ENCODE measurements around the gene CCDC88C.

The CCDC88C gene

GRCh38 chr14:91342206-91342760, 75.3 kb downstream of the CCDC88C start:
- Histone ChIP-seq H3K4me2 (ENCODE audit: low read length) (no peak overlapping the region), H3K18ac (ENCODE audit: low read length) (no peak overlapping the region), H3K36me3 (ENCODE audit: control insufficient read depth, insufficient read depth, low read length) (peaks cover 3% of the 10 kb centered on the region), H3K4ac (ENCODE audit: low read depth, low read length) (no peak overlapping the region), H2BK5ac (ENCODE audit: low read length) (no peak overlapping the region), H3K79me2 (ENCODE audit: control insufficient read depth, insufficient read depth, low read length) (peaks cover 2% of the 10 kb centered on the region), H3K23ac (ENCODE audit: low read length) (no peak overlapping the region), H2BK15ac (replicated peaks; ENCODE audit: low read depth) (no peak overlapping the region), H3K9ac (ENCODE audit: low read length) (no peak overlapping the region), H4K8ac (ENCODE audit: low read depth, low read length) (no peak overlapping the region), H3K27me3 (ENCODE audit: insufficient read depth, low read length, poor library complexity) (no peaks in the 10 kb centered on the region), H3K4me1 (ENCODE audit: control insufficient read depth, low read depth, low read length) (no peaks in the 10 kb centered on the region), H4K5ac (ENCODE audit: low read length) (no peak overlapping the region), H3K27ac (ENCODE audit: low read depth, low read length) (no peak overlapping the region), H3K56ac (ENCODE audit: low read length) (no peak overlapping the region), H2BK120ac (ENCODE audit: low read depth, low read length) (no peak overlapping the region), H2AK5ac (ENCODE audit: low read length) (no peak overlapping the region), H3K4me3 (ENCODE audit: low read length) (no peak overlapping the region), H3K79me1 (ENCODE audit: low read length) (peaks cover 1% of the 10 kb centered on the region)
- DNase-seq = no peak
- WGBS (ENCODE audit: extremely low coverage, insufficient coverage, low lambda C conversion rate) = no CpG with 5 or more reads among the region's 12 CpGs

- no CpG with 5 or more reads among the region's 7 CpGs for WGBS (ENCODE audit: extremely low coverage, insufficient coverage, low lambda C conversion rate)
- H4K8ac ChIP-seq (ENCODE audit: low read depth, low read length) = no peak overlapping the region
- H3K4me1 ChIP-seq (ENCODE audit: control insufficient read depth, low read depth, low read length) = no peaks in the 10 kb centered on the region
- H3K23ac ChIP-seq (ENCODE audit: low read length) = no peak overlapping the region
- no peak overlapping the region for H3K4ac ChIP-seq (ENCODE audit: low read depth, low read length)
- H3K56ac ChIP-seq (ENCODE audit: low read length) = no peak overlapping the region
- H4K5ac ChIP-seq (ENCODE audit: low read length) = no peak overlapping the region
- no peak overlapping the region for H2AK5ac ChIP-seq (ENCODE audit: low read length)
- no peak overlapping the region for H3K18ac ChIP-seq (ENCODE audit: low read length)
- no peak overlapping the region for H3K4me2 ChIP-seq (ENCODE audit: low read length)
- H3K9ac ChIP-seq (ENCODE audit: low read length) = no peak overlapping the region
- DNase-seq = no peak
- no peak overlapping the region for H2BK120ac ChIP-seq (ENCODE audit: low read depth, low read length)
- no peak overlapping the region for H3K4me3 ChIP-seq (ENCODE audit: low read length)
- H3K27me3 ChIP-seq (ENCODE audit: insufficient read depth, low read length, poor library complexity) = no peaks in the 10 kb centered on the region
- H2BK5ac ChIP-seq (ENCODE audit: low read length) = no peak overlapping the region
- H3K79me2 ChIP-seq (ENCODE audit: control insufficient read depth, insufficient read depth, low read length) = no peaks in the 10 kb centered on the region
- peaks cover 3% of the 10 kb centered on the region for H3K36me3 ChIP-seq (ENCODE audit: control insufficient read depth, insufficient read depth, low read length)
- peaks cover under 1% of the 10 kb centered on the region for H3K79me1 ChIP-seq (ENCODE audit: low read length)
- no peak overlapping the region for H3K27ac ChIP-seq (ENCODE audit: low read depth, low read length)
- H2BK15ac ChIP-seq (replicated peaks; ENCODE audit: low read depth) = no peak overlapping the region
These were observed 75.9 kb downstream of the CCDC88C start for GRCh38 chr14:91341751-91342154.

DNA sequence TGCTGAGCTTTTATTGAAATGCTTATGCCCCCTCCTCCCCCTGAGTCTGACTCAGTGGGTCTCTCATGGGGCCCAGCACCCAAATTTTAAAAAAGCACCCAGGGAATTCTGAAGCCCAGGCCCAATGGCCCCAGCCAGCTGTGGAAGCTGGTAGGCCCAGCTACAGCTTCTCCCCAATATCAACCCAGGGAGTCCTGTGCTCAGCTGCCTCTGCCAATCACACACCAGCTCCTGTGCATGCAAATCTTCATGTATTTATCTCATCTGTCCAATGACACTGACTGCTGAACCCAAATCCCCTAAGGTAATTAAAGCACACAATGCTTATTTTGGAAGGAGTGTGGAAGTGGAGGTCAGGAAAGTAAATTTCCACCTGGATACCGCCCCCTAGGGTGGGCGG, 76.3 kb downstream of the CCDC88C start:
- no peak overlapping the region for H3K4me3 ChIP-seq (ENCODE audit: low read length)
- no peak overlapping the region for H2BK120ac ChIP-seq (ENCODE audit: low read depth, low read length)
- no peaks in the 10 kb centered on the region for H3K79me2 ChIP-seq (ENCODE audit: control insufficient read depth, insufficient read depth, low read length)
- no peak for DNase-seq
- no peak overlapping the region for H2BK5ac ChIP-seq (ENCODE audit: low read length)
- no peak overlapping the region for H3K56ac ChIP-seq (ENCODE audit: low read length)
- no peaks in the 10 kb centered on the region for H3K4me1 ChIP-seq (ENCODE audit: control insufficient read depth, low read depth, low read length)
- H4K5ac ChIP-seq (ENCODE audit: low read length) = no peak overlapping the region
- H3K36me3 ChIP-seq (ENCODE audit: control insufficient read depth, insufficient read depth, low read length) = peaks cover 3% of the 10 kb centered on the region
- no peak overlapping the region for H3K9ac ChIP-seq (ENCODE audit: low read length)
- no peak overlapping the region for H2BK15ac ChIP-seq (replicated peaks; ENCODE audit: low read depth)
- no CpG with 5 or more reads among the region's 2 CpGs for whole genome bisulfite sequencing (ENCODE audit: extremely low coverage, insufficient coverage, low lambda C conversion rate)
- H4K8ac ChIP-seq (ENCODE audit: low read depth, low read length) = no peak overlapping the region
- H3K27me3 ChIP-seq (ENCODE audit: insufficient read depth, low read length, poor library complexity) = no peaks in the 10 kb centered on the region
- no peak overlapping the region for H3K27ac ChIP-seq (ENCODE audit: low read depth, low read length)
- H3K4me2 ChIP-seq (ENCODE audit: low read length) = no peak overlapping the region
- H2AK5ac ChIP-seq (ENCODE audit: low read length) = no peak overlapping the region
- no peak overlapping the region for H3K18ac ChIP-seq (ENCODE audit: low read length)
- no peak overlapping the region for H3K4ac ChIP-seq (ENCODE audit: low read depth, low read length)
- no peaks in the 10 kb centered on the region for H3K79me1 ChIP-seq (ENCODE audit: low read length)
- no peak overlapping the region for H3K23ac ChIP-seq (ENCODE audit: low read length)

DNA sequence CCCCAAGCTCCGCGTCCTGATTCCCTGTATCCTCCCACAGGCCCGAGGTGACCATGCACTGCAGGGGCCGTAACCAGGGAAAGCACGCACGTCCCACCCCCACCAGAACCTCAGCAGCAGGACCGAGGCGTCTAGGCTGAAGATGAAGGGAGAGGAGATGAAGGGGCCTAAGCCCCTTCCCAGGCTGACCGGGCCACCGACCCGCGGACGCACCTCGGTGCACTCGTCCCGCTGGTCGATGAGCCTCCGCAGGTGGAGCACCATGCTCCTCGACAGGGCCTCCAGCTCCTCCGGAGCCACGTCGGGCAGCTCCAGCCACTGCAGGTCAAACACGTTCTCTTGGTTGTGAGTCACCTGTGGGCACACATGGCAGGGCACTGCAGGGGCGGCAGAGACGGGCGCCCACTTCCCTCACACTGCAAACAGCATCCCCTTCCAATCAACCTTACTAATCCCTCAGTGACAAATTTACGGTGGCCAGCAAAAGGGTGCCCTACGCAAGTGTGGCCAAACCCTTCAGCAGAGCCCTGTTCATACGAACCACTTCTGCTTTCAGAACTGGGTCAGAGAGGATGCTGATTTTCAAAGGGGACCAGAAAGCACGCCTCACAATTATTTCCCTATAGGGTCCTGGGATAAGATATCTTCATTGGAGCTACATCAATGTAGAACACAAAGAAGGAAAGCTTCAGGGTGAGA, 77.8 kb downstream of the CCDC88C start:
- DNase-seq = no peak
- no peak overlapping the region for H2BK15ac ChIP-seq (replicated peaks; ENCODE audit: low read depth)
- H3K18ac ChIP-seq (ENCODE audit: low read length) = no peak overlapping the region
- H3K27me3 ChIP-seq (ENCODE audit: insufficient read depth, low read length, poor library complexity) = no peaks in the 10 kb centered on the region
- WGBS (ENCODE audit: extremely low coverage, insufficient coverage, low lambda C conversion rate) = no CpG with 5 or more reads among the region's 30 CpGs
- H3K36me3 ChIP-seq (ENCODE audit: control insufficient read depth, insufficient read depth, low read length) = peaks cover 4% of the 10 kb centered on the region
- no peak overlapping the region for H4K8ac ChIP-seq (ENCODE audit: low read depth, low read length)
- H3K4ac ChIP-seq (ENCODE audit: low read depth, low read length) = no peak overlapping the region
- H3K4me2 ChIP-seq (ENCODE audit: low read length) = no peak overlapping the region
- H4K5ac ChIP-seq (ENCODE audit: low read length) = no peak overlapping the region
- no peak overlapping the region for H2BK5ac ChIP-seq (ENCODE audit: low read length)
- no peaks in the 10 kb centered on the region for H3K79me2 ChIP-seq (ENCODE audit: control insufficient read depth, insufficient read depth, low read length)
- H3K4me1 ChIP-seq (ENCODE audit: control insufficient read depth, low read depth, low read length) = no peaks in the 10 kb centered on the region
- H2BK120ac ChIP-seq (ENCODE audit: low read depth, low read length) = no peak overlapping the region
- no peak overlapping the region for H3K4me3 ChIP-seq (ENCODE audit: low read length)
- H3K9ac ChIP-seq (ENCODE audit: low read length) = no peak overlapping the region
- H3K79me1 ChIP-seq (ENCODE audit: low read length) = no peaks in the 10 kb centered on the region
- H3K27ac ChIP-seq (ENCODE audit: low read depth, low read length) = no peak overlapping the region
- no peak overlapping the region for H3K56ac ChIP-seq (ENCODE audit: low read length)
- H2AK5ac ChIP-seq (ENCODE audit: low read length) = no peak overlapping the region
- no peak overlapping the region for H3K23ac ChIP-seq (ENCODE audit: low read length)

DNA sequence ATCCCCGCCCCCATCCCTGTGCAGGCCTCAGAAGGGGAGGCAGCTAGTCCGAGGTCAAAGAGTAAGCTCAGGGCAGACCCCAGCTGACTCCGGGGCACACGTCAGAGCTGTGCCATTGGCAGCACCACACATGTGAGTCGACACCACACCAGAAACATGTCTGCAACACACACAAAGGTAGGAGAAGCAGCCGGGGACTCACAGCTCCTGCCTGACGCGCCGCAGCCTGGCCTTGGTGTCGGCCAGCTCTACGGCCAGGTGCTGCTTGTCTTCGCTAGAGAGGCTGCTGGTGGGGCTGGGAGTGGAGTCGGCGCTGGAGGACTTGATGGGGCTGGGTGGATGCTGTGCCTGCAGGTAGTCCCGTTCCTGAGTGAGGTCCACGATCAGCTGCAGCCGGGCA, 78.5 kb downstream of the CCDC88C start:
- Histone ChIP-seq H3K56ac (ENCODE audit: low read length) (no peak overlapping the region), H4K5ac (ENCODE audit: low read length) (no peak overlapping the region), H4K8ac (ENCODE audit: low read depth, low read length) (no peak overlapping the region), H3K4ac (ENCODE audit: low read depth, low read length) (no peak overlapping the region), H3K79me2 (ENCODE audit: control insufficient read depth, insufficient read depth, low read length) (no peaks in the 10 kb centered on the region), H3K79me1 (ENCODE audit: low read length) (no peaks in the 10 kb centered on the region), H2BK15ac (replicated peaks; ENCODE audit: low read depth) (no peak overlapping the region), H2BK120ac (ENCODE audit: low read depth, low read length) (no peak overlapping the region), H2AK5ac (ENCODE audit: low read length) (no peak overlapping the region), H3K18ac (ENCODE audit: low read length) (no peak overlapping the region), H3K4me2 (ENCODE audit: low read length) (no peak overlapping the region), H3K23ac (ENCODE audit: low read length) (no peak overlapping the region), H3K27me3 (ENCODE audit: insufficient read depth, low read length, poor library complexity) (no peaks in the 10 kb centered on the region), H3K9ac (ENCODE audit: low read length) (no peak overlapping the region), H3K27ac (ENCODE audit: low read depth, low read length) (no peak overlapping the region), H3K36me3 (ENCODE audit: control insufficient read depth, insufficient read depth, low read length) (peaks cover 4% of the 10 kb centered on the region), H2BK5ac (ENCODE audit: low read length) (no peak overlapping the region), H3K4me1 (ENCODE audit: control insufficient read depth, low read depth, low read length) (no peaks in the 10 kb centered on the region), H3K4me3 (ENCODE audit: low read length) (no peak overlapping the region)
- WGBS (ENCODE audit: extremely low coverage, insufficient coverage, low lambda C conversion rate) = no CpG with 5 or more reads among the region's 17 CpGs
- no peak for DNase-seq

DNA sequence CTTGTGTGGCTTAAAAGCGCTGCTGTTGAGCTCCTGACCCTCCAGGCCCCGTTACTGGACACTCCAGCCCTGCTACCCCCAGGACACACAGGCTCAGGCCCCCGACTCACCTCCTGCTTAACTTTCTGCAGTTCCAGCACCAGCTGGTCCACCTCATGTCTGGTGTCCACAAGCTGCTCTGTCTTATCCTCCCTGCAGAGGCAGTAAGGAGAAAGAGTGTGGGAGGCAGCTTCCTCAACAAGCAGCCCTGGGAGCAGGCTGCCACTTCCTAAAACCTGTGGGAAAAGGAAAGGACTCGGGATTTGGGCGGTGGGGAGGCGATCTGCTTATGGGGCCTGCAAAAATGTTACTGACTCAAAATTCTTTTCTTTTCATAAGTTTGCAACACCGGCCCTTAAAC, 79.2 kb downstream of the CCDC88C start:
- Histone ChIP-seq H3K4ac (ENCODE audit: low read depth, low read length) (no peak overlapping the region), H4K8ac (ENCODE audit: low read depth, low read length) (no peak overlapping the region), H2BK120ac (ENCODE audit: low read depth, low read length) (no peak overlapping the region), H3K56ac (ENCODE audit: low read length) (no peak overlapping the region), H3K79me2 (ENCODE audit: control insufficient read depth, insufficient read depth, low read length) (no peaks in the 10 kb centered on the region), H3K18ac (ENCODE audit: low read length) (no peak overlapping the region), H3K79me1 (ENCODE audit: low read length) (no peaks in the 10 kb centered on the region), H2BK15ac (replicated peaks; ENCODE audit: low read depth) (no peak overlapping the region), H3K4me3 (ENCODE audit: low read length) (no peak overlapping the region), H3K36me3 (ENCODE audit: control insufficient read depth, insufficient read depth, low read length) (peaks cover 4% of the 10 kb centered on the region), H2AK5ac (ENCODE audit: low read length) (no peak overlapping the region), H3K27ac (ENCODE audit: low read depth, low read length) (no peak overlapping the region), H3K23ac (ENCODE audit: low read length) (no peak overlapping the region), H2BK5ac (ENCODE audit: low read length) (no peak overlapping the region), H3K4me1 (ENCODE audit: control insufficient read depth, low read depth, low read length) (no peaks in the 10 kb centered on the region), H3K4me2 (ENCODE audit: low read length) (no peak overlapping the region), H4K5ac (ENCODE audit: low read length) (no peak overlapping the region), H3K9ac (ENCODE audit: low read length) (no peak overlapping the region), H3K27me3 (ENCODE audit: insufficient read depth, low read length, poor library complexity) (no peaks in the 10 kb centered on the region)
- DNase-seq = no peak
- WGBS (ENCODE audit: extremely low coverage, insufficient coverage, low lambda C conversion rate) = no CpG with 5 or more reads among the region's 7 CpGs
